C4-2B (cell line): Measurements from ENCODE around the gene DNAJB1.

Experiments
- ZFX ChIP-seq: fragments of 450-650 bp; IDR thresholded peaks from 2 replicates; pipeline ENCODE4 v1.6.1; 2017
- TF ChIP-seq, protein P1 (sequence below): fragments of 450-650 bp; conservative IDR thresholded peaks from 2 replicates; pipeline ENCODE4 v1.5.1; 2017; ENCODE audit warnings: mild to moderate bottlenecking

DNA sequence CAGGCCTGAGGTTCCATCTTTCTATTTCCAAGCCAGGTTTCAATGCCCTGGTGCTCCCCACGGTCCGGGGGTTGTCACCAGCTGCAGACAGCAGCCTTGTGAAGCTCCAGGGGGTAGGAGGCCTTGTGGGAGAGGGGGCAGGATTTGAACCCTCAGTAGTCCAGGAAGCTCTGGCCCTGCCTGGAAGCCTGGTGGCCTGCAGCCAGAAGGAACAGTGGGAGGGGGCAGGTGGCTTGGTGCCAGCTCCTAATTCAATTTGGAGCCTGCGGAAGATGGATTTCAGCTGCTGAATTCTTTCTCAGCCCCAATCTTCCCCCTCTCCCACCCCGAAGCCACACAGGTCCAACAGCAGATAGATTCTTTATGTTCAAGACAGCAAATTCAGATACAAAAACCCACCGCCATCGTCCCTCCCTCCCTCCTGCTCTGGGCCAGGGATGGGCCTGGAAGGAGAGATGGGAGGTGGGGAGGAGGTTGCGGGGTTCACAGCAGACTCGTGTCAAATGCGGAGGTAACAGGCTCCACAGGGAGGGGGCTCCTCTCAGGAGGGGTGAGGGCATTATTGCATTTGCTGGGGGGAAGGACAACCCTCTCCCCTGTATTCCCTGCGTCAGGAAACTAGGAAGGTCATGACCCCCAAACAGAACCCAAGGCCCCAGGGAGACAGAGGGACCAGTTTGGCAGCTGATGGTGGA, 40.6 kb downstream of the DNAJB1 start:
- TF ChIP-seq, protein P1, sequence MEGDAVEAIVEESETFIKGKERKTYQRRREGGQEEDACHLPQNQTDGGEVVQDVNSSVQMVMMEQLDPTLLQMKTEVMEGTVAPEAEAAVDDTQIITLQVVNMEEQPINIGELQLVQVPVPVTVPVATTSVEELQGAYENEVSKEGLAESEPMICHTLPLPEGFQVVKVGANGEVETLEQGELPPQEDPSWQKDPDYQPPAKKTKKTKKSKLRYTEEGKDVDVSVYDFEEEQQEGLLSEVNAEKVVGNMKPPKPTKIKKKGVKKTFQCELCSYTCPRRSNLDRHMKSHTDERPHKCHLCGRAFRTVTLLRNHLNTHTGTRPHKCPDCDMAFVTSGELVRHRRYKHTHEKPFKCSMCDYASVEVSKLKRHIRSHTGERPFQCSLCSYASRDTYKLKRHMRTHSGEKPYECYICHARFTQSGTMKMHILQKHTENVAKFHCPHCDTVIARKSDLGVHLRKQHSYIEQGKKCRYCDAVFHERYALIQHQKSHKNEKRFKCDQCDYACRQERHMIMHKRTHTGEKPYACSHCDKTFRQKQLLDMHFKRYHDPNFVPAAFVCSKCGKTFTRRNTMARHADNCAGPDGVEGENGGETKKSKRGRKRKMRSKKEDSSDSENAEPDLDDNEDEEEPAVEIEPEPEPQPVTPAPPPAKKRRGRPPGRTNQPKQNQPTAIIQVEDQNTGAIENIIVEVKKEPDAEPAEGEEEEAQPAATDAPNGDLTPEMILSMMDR = no peak
- no peak for TF ChIP-seq ZFX
